ENCODE data around the gene PRKAA1. TPM values are rescaled to one million over a fixed set of nuclear protein-coding genes. Genes with fewer than 3 reads are reported as not detected.

PRKAA1 gene
- total and polyA plus RNA-seq, 2 of the 4 experiments (the other 2 are of a cell fraction): 47.7 to 94.1 TPM

- dilution Hi-C loops (cut with HindIII; ENCODE audit: low sequenced_read_pairs, unreplicated experiment): no loop called here
- no peak overlapping the region for H3K27ac ChIP-seq (ENCODE audit: insufficient read depth, low read length)
- no peak overlapping the region for H2BK5ac ChIP-seq (ENCODE audit: low read depth, low read length, poor library complexity, severe bottlenecking)
- WGBS, 2 experiments (ENCODE audit: extremely low coverage in 2 of 2, insufficient read length in 1 of 2): 100% methylated on average over 1 of the region's 3 CpGs; no CpG with 5 or more reads in 1 of the 2 experiments
- no peaks in the 10 kb centered on the region for H3K9me3 ChIP-seq (ENCODE audit: control insufficient read depth, insufficient read depth, low read length)
- ChIA-PET POLR2A (ENCODE audit: unreplicated experiment) (no interaction called here), CTCF (no interaction called here)
- no peak overlapping the region for H3K4ac ChIP-seq (ENCODE audit: low read depth, low read length)
- H3K18ac ChIP-seq (ENCODE audit: low read depth, low read length): no peak overlapping the region
- no peak overlapping the region for H4K5ac ChIP-seq (ENCODE audit: low read depth, low read length)
- no peak overlapping the region for H3K56ac ChIP-seq (ENCODE audit: extremely low read depth, insufficient read depth, low read length)
- ATAC-seq (ENCODE audit: low read depth) (no peak), DNase-seq (no peak)
- no TSS peak for BruUV-seq (replicated peaks)
- H3K4me1 ChIP-seq (ENCODE audit: control insufficient read depth, insufficient read depth, low read length): peaks cover 9% of the 10 kb centered on the region
- no peak overlapping the region for H4K8ac ChIP-seq (ENCODE audit: low read depth in 2 of 2, low read length in 2 of 2)
- H3K79me1 ChIP-seq (ENCODE audit: low read depth in 1 of 2, low read length in 2 of 2): peaks cover 12 to 47% of the 10 kb centered on the region in 2 experiments
- no peak overlapping the region for H3K4me2 ChIP-seq (ENCODE audit: low read depth, low read length)
- H2AK9ac ChIP-seq (replicated peaks; ENCODE audit: low read depth, low read length, poor library complexity): no peak overlapping the region
- H3K4me3 ChIP-seq (ENCODE audit: insufficient read depth, low read depth, low read length): no peak overlapping the region
- TF ChIP-seq SMC3 (IDR thresholded peaks at IDR 0.05; ENCODE audit: low read depth, low read length) (no peak), MAFK (IDR thresholded peaks at IDR 0.05; ENCODE audit: low read depth, low read length) (no peak), MAZ (IDR thresholded peaks at IDR 0.05; ENCODE audit: borderline replicate concordance, low read depth, low read length) (no peak), POLR2A (IDR thresholded peaks at IDR 0.05; ENCODE audit: low read depth, low read length) (no peak), USF2 (IDR thresholded peaks at IDR 0.05; ENCODE audit: low read depth, low read length) (no peak), RFX5 (IDR thresholded peaks at IDR 0.05; ENCODE audit: low read depth, low read length) (no peak), CTCF (conservative IDR thresholded peaks at IDR 0.05; ENCODE audit: low read depth, low read length) (no peak), RCOR1 (IDR thresholded peaks at IDR 0.05; ENCODE audit: insufficient replicate concordance, low read length) (no peak), CHD1 (IDR thresholded peaks at IDR 0.05; ENCODE audit: low read depth, low read length) (no peak), MXI1 (IDR thresholded peaks at IDR 0.05; ENCODE audit: borderline replicate concordance, low read depth, low read length) (no peak), NFE2L2 (IDR thresholded peaks at IDR 0.05; ENCODE audit: low read depth, low read length) (no peak), FOS (IDR thresholded peaks at IDR 0.05; ENCODE audit: low read depth, low read length) (no peak), RAD21 (IDR thresholded peaks at IDR 0.05; ENCODE audit: low read length) (no peak), ELK1 (IDR thresholded peaks at IDR 0.05; ENCODE audit: borderline replicate concordance, low read depth, low read length) (no peak), CEBPB (IDR thresholded peaks at IDR 0.05; ENCODE audit: low read depth, low read length) (no peak), BHLHE40 (IDR thresholded peaks at IDR 0.05; ENCODE audit: low read depth, low read length) (no peak)
- H2AFZ ChIP-seq (replicated peaks; ENCODE audit: low read length, poor library complexity): no peak overlapping the region
- no peak overlapping the region for H2BK20ac ChIP-seq (ENCODE audit: low read depth, low read length)
- H3K9me1 ChIP-seq (ENCODE audit: insufficient read depth, low read length): no peaks in the 10 kb centered on the region; the same call in 1 of the 2 replicates
- in situ Hi-C loops (cut with MboI; ENCODE audit: low sequenced_read_pairs): no loop called here
- no peaks in the 10 kb centered on the region for H3K27me3 ChIP-seq (ENCODE audit: control insufficient read depth, insufficient read depth, low read length)
- H3K36me3 ChIP-seq (ENCODE audit: control insufficient read depth, insufficient read depth, low read length): peaks cover 12% of the 10 kb centered on the region
- no peak overlapping the region for H3K14ac ChIP-seq (replicated peaks; ENCODE audit: low read depth, low read length)
- no peak overlapping the region for H2AK5ac ChIP-seq (ENCODE audit: low read depth, low read length)
- H2BK15ac ChIP-seq (ENCODE audit: low read depth, low read length): no peak overlapping the region
- H4K91ac ChIP-seq (ENCODE audit: insufficient read depth, low read depth, low read length): no peak overlapping the region
- H2BK120ac ChIP-seq (ENCODE audit: low read depth, low read length): no peak overlapping the region
- no peak overlapping the region for H3K23ac ChIP-seq (ENCODE audit: low read depth, low read length)
- H4K20me1 ChIP-seq (ENCODE audit: insufficient read depth, low read length): peaks cover 82% of the 10 kb centered on the region
- intact Hi-C loops (cut with micrococcal nuclease): no loop called here
- H3K9ac ChIP-seq (ENCODE audit: low read depth, low read length): no peak overlapping the region
Observed at GRCh38 chr5:40780858-40781257, 17.3 kb downstream of the PRKAA1 start.
